Heart right ventricle (tissue), 16 donors: ENCODE results near the gene CARHSP1. TPM values are rescaled to one million over a fixed set of nuclear protein-coding genes. Genes with fewer than 3 reads are reported as not detected.
"Not testable (repeated sequence)": the region's sequence is repeated elsewhere in the genome, so short reads cannot be mapped to it uniquely, and the experiment has no call there.

ENCODE experiments used
- ATAC-seq, 8 donors: fragments of 200-7000 bp; cut with Tn5 transposase; one replicate each; pipeline ENCODE4 v1.9.1; 2020; ENCODE audit warnings: mild to moderate bottlenecking in 8 of 8, moderate library complexity in 8 of 8, moderate number of reproducible peaks in 1 of 8
- DNase-seq, 2 donors: peaks; one replicate each; pipeline ENCODE4 v3.0.0-alpha.2; 2020
- H3K27ac ChIP-seq, 10 donors: fragments of 200-600 bp; sonication (generic) in 2 of 10; one replicate each; pipeline versions ENCODE4 v1.5.0 to v1.8.0; 2020 to 2022; ENCODE audit warnings: mild to moderate bottlenecking in 3 of 10
- H3K27me3 ChIP-seq, 7 donors: fragments of 200-600 bp; one replicate each; pipeline ENCODE4 v1.8.0; 2021 to 2022; ENCODE audit warnings: mild to moderate bottlenecking in 2 of 7
- H3K36me3 ChIP-seq, 9 donors: fragments of 200-600 bp; sonication (generic) in 1 of 9; one replicate each; pipeline versions ENCODE4 v1.5.0 to v1.8.0; 2020 to 2022; ENCODE audit warnings: mild to moderate bottlenecking in 2 of 9
- H3K4me1 ChIP-seq, 9 donors: fragments of 200-600 bp; sonication (generic) in 1 of 9; one replicate each; pipeline versions ENCODE4 v1.5.0 to v1.8.0; 2020 to 2022; ENCODE audit warnings: mild to moderate bottlenecking in 4 of 9
- H3K4me3 ChIP-seq, 10 donors: fragments of 200-600 bp; sonication (generic) in 2 of 10; one replicate each; pipeline versions ENCODE4 v1.5.0 to v1.8.0; 2020 to 2022; ENCODE audit warnings: mild to moderate bottlenecking in 7 of 10, moderate library complexity in 2 of 10
- H3K9me3 ChIP-seq, 11 donors: fragments of 200-600 bp in 10 of 11; sonication (generic) in 2 of 11; one replicate each; pipeline versions ENCODE4 v1.5.0 to v1.8.0; 2013 to 2022; ENCODE audit warnings: mild to moderate bottlenecking in 2 of 11, control low read depth in 1 of 11, moderate library complexity in 1 of 11
- CTCF ChIP-seq, 9 donors: fragments of 200-600 bp; sonication (generic) in 2 of 9; IDR thresholded peaks; one replicate each; pipeline versions ENCODE4 v1.5.0 to v1.8.0; 2021 to 2022; ENCODE audit warnings: antibody characterized with exemption in 9 of 9, mild to moderate bottlenecking in 5 of 9, moderate library complexity in 1 of 9
- WGBS, 2 donors: extraction: QIAGEN DNeasy Blood & Tissue Kit; methylation state at CpG; one replicate each; pipeline ENCODE4 v1.1.7; 2013; ENCODE audit warnings: inconsistent platforms in 1 of 2; 5-methylcytosine and 5-hydroxymethylcytosine counted together
- intact Hi-C, 10 donors: fragments of 100-400 bp; cut with DNase I; formaldehyde crosslinking; loops; one replicate each; pipeline versions ENCODE4 v1.11.1 to v1.14.2; 2022
- polyA plus RNA-seq, 2 donors: library from polyadenylated mRNA; stranded (reverse); fragments of 200-250 nt; gene quantifications; one replicate each; pipeline ENCODE4 v1.2.3, GENCODE V29; 2013
- total RNA-seq, 10 donors: library from RNA; stranded (reverse); fragmentation: NEBNext Ultra II Directional in 3 of 10; extraction: Animal tissue kit (Norgen Biotek cat#: 25700) in 3 of 10; gene quantifications; one replicate each; pipeline versions ENCODE4 v1.2.1 to v1.2.4, GENCODE V29; 2021 to 2023
- donor health status: Arrhythmogenic right ventricular cardiomyopathy.
- donor health status: ischemic (EF 13 %, LVEDD 7.1; RV severe dilation, severe dysfunction).
- donor health status: healthy with polysubstance abuse.
- donor health status: DM: no; HTN: yes; CAD: no.
- donor health status: DM: no; HTN: no; CAD: no.
- donor health status: ischemic (EF 25% LVEDD 6.9; RV normal size, moderate dysfunction).
- donor health status: ischemic (EF 25% LVEDD 5.7; RV mildly dilated, moderate dysfunction).
- donor health status: healthy.
- donor health status: DM: yes; HTN: yes; CAD: no.
- donor health status: Ischemic cardiomyopathy.
- donor health status: ischemic (EF 35%, LVEDD 5.7; RV mildly dilated, moderate dysfunction).
- donor health status: nonischemic (EF 11% LVEDD 7.7; RV severe dilation, severe dysfunction).
- donor health status: DM: yes; HTN: yes; CAD: no.
- donor health status: PGD.
- donor health status: ischemic (EF 29% LVEDD 5.4; RV normal size, mild dysfunction).
- donor health status: nonischemic (EF 23%, LVEDD 6.1; RV moderate dilation, normal function).

Gene CARHSP1
- total and polyA plus RNA-seq, 12 donors: 12.7 to 76.3 (median 28.8) TPM

- WGBS, 2 donors: 88 to 94% methylated on average over 8 of the region's 8 CpGs
- intact Hi-C loops: loop anchor here (1.0 to 10.0 kb wide), 9 partner anchors 84 to 316 kb away; partner anchors contain the start of genes PMM2 (in 2 of the 10) and TMEM186 (in 2 of the 10)
These were observed 12.2 kb upstream of the CARHSP1 start for GRCh38 chr16:8880839-8881510.

DNA sequence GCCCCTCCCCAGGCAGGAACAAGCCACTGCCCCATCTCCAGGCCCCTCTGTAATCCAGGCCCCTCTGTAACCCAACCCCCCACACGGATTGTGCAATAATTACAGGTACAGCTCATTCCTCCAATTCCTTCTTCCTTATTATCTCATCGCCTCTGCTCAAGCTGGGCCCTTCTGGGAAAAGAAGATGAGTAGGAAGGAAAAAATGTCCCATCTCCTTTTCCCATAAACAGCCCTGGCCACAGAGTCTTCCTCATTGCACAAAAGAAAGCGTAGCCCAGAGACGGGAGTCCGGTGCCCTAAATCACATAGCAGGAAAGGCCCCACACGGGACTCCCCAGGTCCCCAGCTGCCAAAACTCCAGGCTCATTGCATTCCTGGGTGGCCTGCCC lies 9.7 kb upstream of the CARHSP1 start:
- no peak overlapping the region for H3K27ac ChIP-seq
- no peaks in the 10 kb centered on the region for H3K36me3 ChIP-seq
- H3K9me3 ChIP-seq: no peaks in the 10 kb centered on the region
- no peak for TF ChIP-seq CTCF (IDR thresholded peaks at IDR 0.05)
- peaks cover 0 to 12% (median 0%) of the 10 kb centered on the region in 7 donors for H3K27me3 ChIP-seq
- DNase-seq: no peak
- H3K4me1 ChIP-seq: peaks cover 0 to 5% (median 0%) of the 10 kb centered on the region in 9 donors
- no peak overlapping the region for H3K4me3 ChIP-seq
- WGBS, 2 donors: 72 to 75% methylated on average over 6 of the region's 6 CpGs
- ATAC-seq: peak in 1 of 8 donors; percentile 21
- intact Hi-C loops: loop anchor here in 5 of 10 donors (5.0 to 10.0 kb wide), 4 partner anchors 84 to 314 kb away; partner anchors contain the start of genes PMM2 (in 2 of the 5) and TMEM186 (in 2 of the 5)

More at GRCh38 chr16:8880839-8881510, 12.2 kb upstream of the CARHSP1 start:
- H3K36me3 ChIP-seq: no peaks in the 10 kb centered on the region
- no peak for ATAC-seq
- peaks cover 0 to 21% (median 0%) of the 10 kb centered on the region in 7 donors for H3K27me3 ChIP-seq
- no peak overlapping the region for H3K27ac ChIP-seq
- no peak overlapping the region for H3K4me3 ChIP-seq
- TF ChIP-seq CTCF (IDR thresholded peaks at IDR 0.05): no peak
- no peaks in the 10 kb centered on the region for H3K9me3 ChIP-seq
- H3K4me1 ChIP-seq: peaks cover 0 to 11% (median 6%) of the 10 kb centered on the region in 9 donors
- DNase-seq: no peak

DNA sequence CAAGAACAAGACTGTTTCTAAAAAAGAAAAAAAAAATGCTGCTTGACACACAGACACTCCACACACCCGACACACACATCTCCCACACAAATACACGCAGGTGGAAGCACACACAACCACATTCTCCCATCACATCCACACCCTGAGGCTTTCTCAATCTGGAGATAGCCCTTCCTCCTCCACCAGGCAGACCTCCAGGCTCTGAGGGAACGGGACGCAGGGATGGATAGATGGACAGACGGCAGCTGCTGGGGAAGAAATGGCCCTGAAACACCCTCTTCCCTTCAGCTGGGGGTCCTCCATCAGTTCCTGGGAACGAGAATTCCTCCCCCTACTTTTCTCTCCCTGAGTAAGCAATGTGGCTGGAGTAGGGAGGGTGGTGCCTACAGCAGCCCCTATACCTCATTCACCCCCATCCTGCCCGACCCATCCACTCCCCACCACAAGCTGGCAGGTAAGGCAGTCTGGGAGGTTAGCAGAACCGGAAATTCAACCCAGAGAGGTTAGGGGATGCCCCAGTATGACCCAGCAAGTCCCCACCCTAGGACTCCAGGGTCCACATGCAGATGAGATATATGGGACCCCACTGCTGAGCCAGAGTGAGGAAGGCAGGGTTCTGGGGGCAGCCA lies 9.2 kb upstream of the CARHSP1 start:
- intact Hi-C loops: loop anchor here in 5 of 10 donors (5.0 to 10.0 kb wide), 4 partner anchors 83 to 313 kb away; partner anchors contain the start of genes PMM2 (in 2 of the 5) and TMEM186 (in 2 of the 5)
- peaks cover 0 to 7% (median 0%) of the 10 kb centered on the region in 7 donors for H3K27me3 ChIP-seq
- peaks cover 0 to 5% (median 0%) of the 10 kb centered on the region in 9 donors for H3K4me1 ChIP-seq
- no peaks in the 10 kb centered on the region for H3K9me3 ChIP-seq
- TF ChIP-seq CTCF (IDR thresholded peaks at IDR 0.05): no peak
- DNase-seq: no peak
- H3K27ac ChIP-seq: no peak overlapping the region
- no peak for ATAC-seq
- no peak overlapping the region for H3K4me3 ChIP-seq
- H3K36me3 ChIP-seq: no peaks in the 10 kb centered on the region
- 56 to 73% methylated on average over 8 of the region's 8 CpGs for WGBS, 2 donors

DNA sequence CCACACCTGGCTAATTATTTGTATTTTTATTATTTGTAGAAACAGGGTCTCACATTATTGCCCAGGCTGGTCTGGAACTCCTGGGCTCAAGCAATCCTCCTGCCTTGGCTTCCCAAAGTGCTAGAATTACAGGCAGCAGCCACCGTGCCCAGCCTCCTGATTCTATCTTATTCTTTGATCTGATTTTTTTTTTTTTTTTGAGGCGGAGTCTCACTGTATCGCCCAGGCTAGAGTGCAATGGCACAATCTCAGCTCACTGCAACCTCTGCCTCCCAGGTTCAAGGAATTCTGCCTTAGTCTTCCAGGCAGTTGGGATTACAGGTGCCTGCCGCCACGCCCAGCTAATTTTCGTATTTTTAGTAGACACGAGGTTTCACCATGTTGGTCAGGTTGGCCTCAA lies 6.5 kb upstream of the CARHSP1 start:
- peaks cover 0 to 12% (median 0%) of the 10 kb centered on the region in 9 donors for H3K4me1 ChIP-seq
- intact Hi-C loops: loop anchor here in 5 of 10 donors (5.0 to 10.0 kb wide), 4 partner anchors 81 to 311 kb away; partner anchors contain the start of genes PMM2 (in 2 of the 5) and TMEM186 (in 2 of the 5)
- H3K4me3 ChIP-seq, H3K27ac ChIP-seq, DNase-seq, H3K9me3 ChIP-seq, H3K27me3 ChIP-seq, ATAC-seq, H3K36me3 ChIP-seq: not testable (repeated sequence)
- WGBS, 2 donors: 73 to 81% methylated on average over 7 of the region's 7 CpGs
